Keratinocyte (primary cell): Measurements from ENCODE around the gene TOX3. TPM values are rescaled to one million over a fixed set of nuclear protein-coding genes. Genes with fewer than 3 reads are reported as not detected.

Source experiments
- DNase-seq: peaks from one replicate; pipeline ENCODE4 v3.0.0-alpha.2; 2011; ENCODE audit warnings: low read depth, missing footprints, low spot score
- FAIRE-seq: peaks from 2 replicates; lab custom pipeline; 2011; peaks lifted over from hg19 to GRCh38; lab: Jason Lieb, UNC
- H2AFZ ChIP-seq: 2 replicates; pipeline ENCODE4 v1.6.0; 2012; ENCODE audit warnings: low read length, control low read depth, inconsistent platforms; ENCODE audit not compliant: control insufficient read depth
- H3K27ac ChIP-seq: 2 replicates; pipeline ENCODE4 v1.5.1; 2011; ENCODE audit warnings: low read length; ENCODE audit not compliant: control insufficient read depth, insufficient read depth
- H3K27me3 ChIP-seq: 3 replicates; pipeline ENCODE4 v1.6.0; 2011; ENCODE audit warnings: low read length; ENCODE audit not compliant: control insufficient read depth, insufficient read depth; ENCODE audit errors: extremely low read depth
- H3K36me3 ChIP-seq, 2 experiments: 2 replicates in 1 of 2; 3 replicates in 1 of 2; pipeline ENCODE4 v1.5.1; 2011; ENCODE audit warnings: low read length in 2 of 2, mild to moderate bottlenecking in 1 of 2; ENCODE audit not compliant: control insufficient read depth in 2 of 2, insufficient read depth in 2 of 2; ENCODE audit errors: extremely low read depth in 1 of 2
- H3K4me1 ChIP-seq: 3 replicates; pipeline ENCODE4 v1.5.1; 2011; ENCODE audit warnings: low read length; ENCODE audit not compliant: control insufficient read depth, insufficient read depth; ENCODE audit errors: extremely low read depth
- H3K4me2 ChIP-seq: 3 replicates; pipeline ENCODE4 v1.6.0; 2011; ENCODE audit warnings: low read depth, low read length; ENCODE audit not compliant: control insufficient read depth, insufficient read depth; ENCODE audit errors: extremely low read depth
- H3K4me3 ChIP-seq, 3 experiments: fragments of 200-600 bp in 1 of 3; sonication (generic) in 1 of 3; 2 replicates in 2 of 3; 3 replicates in 1 of 3; pipeline ENCODE4 v1.5.1; 2011 to 2016; ENCODE audit warnings: low read length in 3 of 3, mild to moderate bottlenecking in 3 of 3, control low read depth in 2 of 3, inconsistent platforms in 1 of 3, low read depth in 1 of 3, mixed read lengths in 1 of 3, mixed run types in 1 of 3, moderate library complexity in 1 of 3; ENCODE audit not compliant: control insufficient read depth in 2 of 3, insufficient read depth in 2 of 3; ENCODE audit errors: extremely low read depth in 1 of 3
- H3K79me2 ChIP-seq: 2 replicates; pipeline ENCODE4 v1.6.0; 2012; ENCODE audit warnings: low read length; ENCODE audit not compliant: control insufficient read depth, insufficient read depth
- H3K9ac ChIP-seq: 3 replicates; pipeline ENCODE4 v1.6.0; 2011; ENCODE audit warnings: low read length; ENCODE audit not compliant: control insufficient read depth, insufficient read depth; ENCODE audit errors: extremely low read depth
- H3K9me1 ChIP-seq: 3 replicates; pipeline ENCODE4 v1.6.0; 2011; ENCODE audit warnings: low read length; ENCODE audit not compliant: control insufficient read depth, insufficient read depth; ENCODE audit errors: extremely low read depth
- H3K9me3 ChIP-seq: 2 replicates; pipeline ENCODE4 v1.5.1; 2012; ENCODE audit warnings: low read depth, low read length; ENCODE audit not compliant: control insufficient read depth
- H4K20me1 ChIP-seq: 3 replicates; pipeline ENCODE4 v1.6.0; 2011; ENCODE audit warnings: low read length; ENCODE audit not compliant: control insufficient read depth, insufficient read depth; ENCODE audit errors: extremely low read depth
- CTCF ChIP-seq, 3 experiments: IDR thresholded peaks in 1 of 3; conservative IDR thresholded peaks in 1 of 3; optimal IDR thresholded peaks in 1 of 3; 2 replicates in 2 of 3; 3 replicates in 1 of 3; pipeline versions ENCODE3 to v1.5.1; 2011; ENCODE audit warnings: low read length in 3 of 3, mild to moderate bottlenecking in 3 of 3, moderate library complexity in 2 of 3, control low read depth in 1 of 3, inconsistent platforms in 1 of 3; ENCODE audit not compliant: insufficient read depth in 2 of 3; ENCODE audit errors: extremely low read depth in 1 of 3
- EZH2 ChIP-seq: IDR thresholded peaks from one replicate; pipeline ENCODE4 v1.6.1; 2012; ENCODE audit warnings: inconsistent platforms, mild to moderate bottlenecking, low read length, moderate library complexity
- dilution Hi-C: fragments of 300-500 bp; cut with MboI; formaldehyde crosslinking; loops from one replicate; pipeline ENCODE4 v1.7.0; 2020; ENCODE audit warnings: low sequenced_read_pairs; ENCODE audit not compliant: extremely low pct_ligation_motif_present
- polyA plus RNA-seq, 5 experiments: library from polyadenylated mRNA; depleted of rRNA in 3 of 5; stranded (reverse) in 3 of 5; stranded (forward) in 1 of 5; unstranded in 1 of 5; fragments of >200 nt; gene quantifications; 1 replicate in 1 of 5; 2 replicates in 3 of 5; 3 replicates in 1 of 5; pipeline versions ENCODE4 v1.2.1 to v1.2.3, GENCODE V29; 2011 to 2012; ENCODE audit warnings: missing spikeins in 2 of 5, low read depth in 1 of 5, low replicate concordance in 1 of 5

The TOX3 gene
- polyA plus RNA-seq, 1 donor (not counting 4 experiments of a cell fraction or from before 2014, with no cell fraction given): not detected

DNA sequence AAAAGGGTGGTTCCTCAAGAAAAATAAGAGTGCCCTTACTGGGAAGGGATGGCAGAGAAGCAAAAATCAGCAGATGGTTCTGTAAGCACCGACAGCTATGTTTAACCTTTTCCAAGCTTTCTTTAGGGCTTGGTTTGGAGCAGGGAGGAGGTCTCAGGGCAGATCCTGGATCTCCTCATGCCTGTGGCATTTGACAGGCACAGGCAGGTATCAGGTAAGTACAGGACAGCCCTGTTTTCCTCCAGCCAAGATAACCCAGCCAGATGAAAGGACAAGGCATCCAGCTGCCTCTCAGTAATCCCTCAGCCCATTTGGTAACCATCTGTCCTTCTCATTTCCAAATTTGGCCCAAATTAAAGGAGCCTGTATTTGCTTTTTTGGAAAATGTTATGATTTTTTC lies 141.5 kb downstream of the TOX3 start:
- Histone ChIP-seq H3K36me3 (no peaks in the 10 kb centered on the region), H3K27me3 (no peaks in the 10 kb centered on the region), H3K9me3 (no peaks in the 10 kb centered on the region), H2AFZ (peak overlapping the region; percentile 17), H3K9ac (no peak overlapping the region), H4K20me1 (no peaks in the 10 kb centered on the region), H3K4me2 (peak overlapping the region; percentile 44), H3K4me3 (no peak overlapping the region), H3K4me1 (peaks cover 23% of the 10 kb centered on the region), H3K27ac (no peak overlapping the region), H3K9me1 (no peaks in the 10 kb centered on the region), H3K79me2 (no peaks in the 10 kb centered on the region)
- dilution Hi-C loops: no loop called here
- TF ChIP-seq CTCF (optimal IDR thresholded peaks at IDR 0.05 in 1 of 3, IDR thresholded peaks at IDR 0.05 in 1 of 3, conservative IDR thresholded peaks at IDR 0.05 in 1 of 3; ENCODE audit: extremely low read depth in 1 of 3, insufficient read depth in 2 of 3, low read length in 3 of 3) (no peak), EZH2 (no peak)
- DNase-seq (peak; percentile 25), FAIRE-seq (peak; percentile 90)

- no peak overlapping the region for H3K4me3 ChIP-seq
- H3K4me1 ChIP-seq: peaks cover 23% of the 10 kb centered on the region
- no peak overlapping the region for H3K9ac ChIP-seq
- no peaks in the 10 kb centered on the region for H3K9me1 ChIP-seq
- H3K36me3 ChIP-seq: no peaks in the 10 kb centered on the region
- no peaks in the 10 kb centered on the region for H3K79me2 ChIP-seq
- FAIRE-seq (peak; percentile 64), DNase-seq (no peak)
- no peak overlapping the region for H2AFZ ChIP-seq
- H3K9me3 ChIP-seq: no peaks in the 10 kb centered on the region
- no peak overlapping the region for H3K4me2 ChIP-seq
- no peak for TF ChIP-seq CTCF (optimal IDR thresholded peaks at IDR 0.05 in 1 of 3, IDR thresholded peaks at IDR 0.05 in 1 of 3, conservative IDR thresholded peaks at IDR 0.05 in 1 of 3; ENCODE audit: extremely low read depth in 1 of 3, insufficient read depth in 2 of 3, low read length in 3 of 3)
- no peaks in the 10 kb centered on the region for H3K27me3 ChIP-seq
- dilution Hi-C loops: no loop called here
- H3K27ac ChIP-seq: no peak overlapping the region
- H4K20me1 ChIP-seq: no peaks in the 10 kb centered on the region
Measured at GRCh38 chr16:52404546-52404945, 142.4 kb downstream of the TOX3 start.
